IMR-90 (cell line): ENCODE results near the gene MARVELD2.

ENCODE experiments used
- CTCF ChIP-seq: conservative IDR thresholded peaks from 2 replicates; pipeline ENCODE4 v1.5.1; 2012; ENCODE audit warnings: mild to moderate bottlenecking, low read depth, low read length, improper control_type of control experiment
- ELK1 ChIP-seq: fragments of 150-350 bp; IDR thresholded peaks from 2 replicates; pipeline ENCODE4 v1.6.1; 2016; ENCODE audit warnings: low read depth, mild to moderate bottlenecking, low read length, moderate library complexity, borderline replicate concordance
- POLR2A ChIP-seq: IDR thresholded peaks from 2 replicates; pipeline ENCODE4 v1.6.1; 2012; ENCODE audit warnings: mild to moderate bottlenecking, low read depth, low read length
- USF2 ChIP-seq: fragments of 150-350 bp; IDR thresholded peaks from 2 replicates; pipeline ENCODE4 v1.6.1; 2017; ENCODE audit warnings: mild to moderate bottlenecking, antibody characterized with exemption, low read length, low read depth

- TF ChIP-seq CTCF (no peak), POLR2A (no peak), USF2 (no peak), ELK1 (no peak)
These were observed 77.0 kb downstream of the MARVELD2 start for GRCh38 chr5:69491838-69492390.
